ENCODE data around the gene OR56A3.
"Not testable (repeated sequence)": the region's sequence is repeated elsewhere in the genome, so short reads cannot be mapped to it uniquely, and the experiment has no call there.

OR56A3 gene

DNA sequence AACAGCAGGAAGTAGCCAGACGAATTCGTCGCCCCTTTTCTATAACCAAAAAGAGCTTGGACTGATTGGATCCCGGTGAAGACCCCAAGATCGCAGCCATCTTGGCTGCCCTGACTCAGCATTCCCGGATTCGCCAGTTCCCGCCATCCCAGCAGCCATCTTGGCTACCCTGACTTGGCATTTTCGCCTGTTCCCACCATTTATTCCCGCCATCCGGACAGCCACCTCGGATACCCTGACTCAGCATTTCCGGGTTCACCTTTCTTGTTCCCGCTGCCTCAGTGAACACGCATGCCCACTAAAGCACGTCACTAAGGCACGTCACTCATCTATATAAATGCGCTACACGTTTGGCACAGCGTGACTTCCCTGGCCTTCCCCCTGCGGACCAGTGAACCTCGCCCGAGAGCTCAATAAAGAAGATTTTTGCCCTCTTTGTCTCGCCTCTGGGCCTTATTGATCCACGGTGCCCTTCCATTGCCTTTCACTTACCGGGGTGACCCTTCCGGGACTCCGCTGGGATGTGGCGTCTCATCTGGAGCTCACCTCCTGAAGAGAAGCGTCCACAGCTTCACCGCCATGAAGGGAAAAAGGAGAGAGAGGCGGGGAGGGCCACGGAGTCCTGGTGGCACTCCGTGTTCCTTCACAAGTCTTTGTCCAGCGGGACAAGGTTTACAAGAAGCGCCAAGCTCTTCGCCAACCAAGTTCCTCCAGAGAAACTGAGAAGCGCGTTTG is 4.0 kb upstream of the OR56A3 start:
- TF ChIP-seq, protein P1, sequence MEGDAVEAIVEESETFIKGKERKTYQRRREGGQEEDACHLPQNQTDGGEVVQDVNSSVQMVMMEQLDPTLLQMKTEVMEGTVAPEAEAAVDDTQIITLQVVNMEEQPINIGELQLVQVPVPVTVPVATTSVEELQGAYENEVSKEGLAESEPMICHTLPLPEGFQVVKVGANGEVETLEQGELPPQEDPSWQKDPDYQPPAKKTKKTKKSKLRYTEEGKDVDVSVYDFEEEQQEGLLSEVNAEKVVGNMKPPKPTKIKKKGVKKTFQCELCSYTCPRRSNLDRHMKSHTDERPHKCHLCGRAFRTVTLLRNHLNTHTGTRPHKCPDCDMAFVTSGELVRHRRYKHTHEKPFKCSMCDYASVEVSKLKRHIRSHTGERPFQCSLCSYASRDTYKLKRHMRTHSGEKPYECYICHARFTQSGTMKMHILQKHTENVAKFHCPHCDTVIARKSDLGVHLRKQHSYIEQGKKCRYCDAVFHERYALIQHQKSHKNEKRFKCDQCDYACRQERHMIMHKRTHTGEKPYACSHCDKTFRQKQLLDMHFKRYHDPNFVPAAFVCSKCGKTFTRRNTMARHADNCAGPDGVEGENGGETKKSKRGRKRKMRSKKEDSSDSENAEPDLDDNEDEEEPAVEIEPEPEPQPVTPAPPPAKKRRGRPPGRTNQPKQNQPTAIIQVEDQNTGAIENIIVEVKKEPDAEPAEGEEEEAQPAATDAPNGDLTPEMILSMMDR (IDR thresholded peaks at IDR 0.05; ENCODE audit: insufficient read depth, missing control alignments) = no peak
- FAIRE-seq (no peak), DNase-seq (ENCODE audit: insufficient read length, low spot score) (no peak)

DNA sequence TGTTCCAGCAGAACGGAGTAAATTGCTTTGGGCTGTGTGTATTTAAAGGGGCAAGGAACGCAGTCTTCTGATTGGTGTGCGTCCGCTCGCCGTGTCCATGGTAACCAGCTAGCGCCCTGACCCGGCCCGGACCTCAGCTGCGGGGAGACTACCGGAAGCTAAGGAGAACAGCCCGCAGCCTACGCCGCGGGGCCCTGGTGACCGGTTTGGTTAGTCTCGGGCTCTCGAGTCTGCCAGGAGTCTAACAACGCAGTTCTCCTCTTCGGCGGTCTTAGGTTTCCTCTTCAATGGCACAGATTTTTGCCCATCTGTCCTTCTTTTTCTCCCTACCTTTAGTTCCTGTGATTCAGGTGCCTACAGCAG is 3.5 kb upstream of the OR56A3 start:
- FAIRE-seq (no peak), DNase-seq (ENCODE audit: insufficient read length, low spot score) (no peak)
- TF ChIP-seq, protein P1 (IDR thresholded peaks at IDR 0.05; ENCODE audit: insufficient read depth, missing control alignments) = no peak

GRCh38 chr11:5940748-5941147 is 1.3 kb upstream of the OR56A3 start:
- TF ChIP-seq, protein P1 (IDR thresholded peaks at IDR 0.05; ENCODE audit: insufficient read depth, missing control alignments) = no peak
- FAIRE-seq = no peak

DNA sequence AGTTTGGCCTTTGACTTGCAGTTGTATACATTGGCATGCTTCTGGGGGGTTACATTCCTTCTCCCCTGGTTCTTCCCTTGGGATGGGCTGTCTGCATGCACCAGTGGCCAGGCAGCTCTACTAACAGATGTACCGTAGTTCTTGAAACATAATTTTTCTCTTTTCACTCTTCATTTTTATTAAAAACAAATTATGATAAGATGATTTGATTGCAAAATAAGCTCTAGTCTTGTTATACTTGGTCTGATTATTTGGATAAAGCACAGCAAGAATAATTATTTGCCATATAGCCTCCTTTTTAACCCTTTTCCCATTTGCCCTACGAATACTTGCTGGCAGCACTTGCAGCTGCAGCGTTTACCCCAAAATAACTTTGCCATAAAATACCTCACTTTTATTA is 13.5 kb downstream of the OR56A3 start:
- no peak for FAIRE-seq
- TF ChIP-seq, protein P1 (IDR thresholded peaks at IDR 0.05; ENCODE audit: insufficient read depth, missing control alignments) = no peak
- no peak for DNase-seq (ENCODE audit: insufficient read length, low spot score)

More at GRCh38 chr11:5940748-5941147, 1.3 kb upstream of the OR56A3 start:
- DNase-seq (ENCODE audit: insufficient read length, low spot score) = no peak

GRCh38 chr11:5960704-5961320 is 18.8 kb downstream of the OR56A3 start:
- DNase-seq (ENCODE audit: insufficient read length, low spot score); FAIRE-seq: not testable (repeated sequence)

DNA sequence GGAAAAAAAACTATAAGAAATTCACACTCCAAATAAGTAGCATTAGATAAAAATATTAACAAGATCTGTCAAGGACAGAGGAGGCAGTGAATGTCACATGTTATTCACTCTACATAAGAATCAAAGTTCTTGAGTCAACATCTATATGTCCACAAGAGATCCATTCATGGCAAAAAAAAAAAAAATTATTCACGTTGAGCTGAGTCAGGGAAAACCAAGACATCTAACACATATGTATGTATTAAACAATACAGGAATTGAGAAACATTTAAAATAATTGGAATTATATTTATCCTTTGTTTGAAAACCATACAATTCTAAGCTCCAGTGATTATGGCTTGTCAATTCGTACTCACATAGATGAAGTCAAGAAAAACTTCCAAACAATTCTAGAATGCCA is 24.9 kb downstream of the OR56A3 start:
- FAIRE-seq (no peak), DNase-seq (ENCODE audit: insufficient read length, low spot score) (no peak)
- TF ChIP-seq, protein P1 (IDR thresholded peaks at IDR 0.05; ENCODE audit: insufficient read depth, missing control alignments) = no peak

GRCh38 chr11:5967708-5968107 is 25.7 kb downstream of the OR56A3 start:
- no peak for FAIRE-seq
- no peak for DNase-seq (ENCODE audit: insufficient read length, low spot score)
- TF ChIP-seq, protein P1 (IDR thresholded peaks at IDR 0.05; ENCODE audit: insufficient read depth, missing control alignments) = no peak
